Hematopoietic multipotent progenitor cell treated with erythropoietin and hydrocortisone succinate and interleukin-3 and kit ligand, for 15 days (in vitro differentiated cells): Measurements from ENCODE around the gene FXYD7.
"Not testable (repeated sequence)": the region's sequence is repeated elsewhere in the genome, so short reads cannot be mapped to it uniquely, and the experiment has no call there.

Experiments used
- DNase-seq: peaks from one replicate; pipeline ENCODE4 v3.0.0-alpha.2; 2015; ENCODE audit warnings: low spot score

FXYD7 gene

DNA sequence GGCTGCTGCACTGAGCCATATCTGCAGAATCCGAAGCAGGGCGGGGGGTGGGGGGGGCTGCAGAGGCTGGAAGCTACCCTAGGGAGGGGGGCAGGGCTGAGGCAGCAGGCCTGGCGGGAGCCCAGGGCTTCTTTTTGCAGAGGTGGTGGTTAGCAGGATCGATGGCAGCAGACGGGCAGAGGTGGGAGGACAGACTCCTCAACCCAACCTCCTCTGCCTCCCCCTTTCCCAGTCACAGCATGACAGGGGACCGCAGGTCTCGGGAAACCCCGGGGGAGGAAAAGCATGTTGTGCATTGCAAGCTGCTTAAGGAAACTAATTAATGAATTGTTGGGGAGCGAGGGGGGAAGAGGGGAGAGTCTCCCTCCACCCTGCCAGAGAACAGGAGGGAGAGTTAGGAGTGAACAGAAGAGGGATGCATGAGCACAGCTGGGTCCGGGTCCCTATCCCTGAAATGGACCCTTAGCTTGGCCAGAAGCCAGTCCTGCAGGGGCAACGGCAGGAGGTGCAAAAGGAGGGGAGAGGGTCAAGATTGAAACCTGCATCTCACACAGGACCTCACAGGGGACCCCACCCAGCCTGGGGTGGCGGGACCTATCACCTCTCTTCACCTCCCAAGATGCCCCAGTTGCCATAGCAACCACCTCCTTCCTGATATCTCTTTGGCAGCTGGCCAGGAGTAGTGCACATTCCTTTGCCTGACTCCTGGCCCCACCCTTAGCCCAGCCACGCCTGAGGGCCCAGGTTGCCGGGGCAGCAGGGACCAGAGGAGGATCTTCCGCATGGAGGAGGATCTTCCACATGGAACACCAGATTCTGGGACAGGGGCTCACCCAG, 1.8 kb downstream of the FXYD7 start:
- DNase-seq = peak; percentile 46

- DNase-seq = no peak
Measured at GRCh38 chr19:35146746-35147459, 3.8 kb downstream of the FXYD7 start.

DNA sequence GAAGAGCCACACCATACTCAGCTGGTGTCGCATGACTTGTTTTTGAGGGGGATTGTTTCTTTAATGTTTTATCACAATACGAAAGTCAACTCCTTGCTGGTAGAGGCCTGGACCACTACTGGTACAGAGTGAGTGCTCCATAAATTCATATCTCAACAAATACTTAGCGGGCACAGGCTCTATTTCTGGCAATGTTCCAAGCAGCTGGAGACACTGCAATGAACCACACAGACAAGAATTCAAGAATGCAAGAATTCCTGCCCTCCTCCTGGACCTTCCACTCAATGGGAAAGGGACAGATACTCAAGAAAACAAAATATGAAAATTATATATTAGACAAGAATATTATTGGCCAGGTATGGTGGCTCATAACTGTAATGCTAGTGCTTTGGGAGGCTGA, 6.4 kb downstream of the FXYD7 start:
- no peak for DNase-seq

GRCh38 chr19:35150445-35150844, 7.4 kb downstream of the FXYD7 start:
- DNase-seq = no peak

- DNase-seq = no peak
Measured at GRCh38 chr19:35151273-35152065, 8.4 kb downstream of the FXYD7 start.

GRCh38 chr19:35153129-35153522, 10.1 kb downstream of the FXYD7 start:
- DNase-seq = not testable (repeated sequence)

GRCh38 chr19:35153701-35154524, 10.9 kb downstream of the FXYD7 start:
- no peak for DNase-seq

DNA sequence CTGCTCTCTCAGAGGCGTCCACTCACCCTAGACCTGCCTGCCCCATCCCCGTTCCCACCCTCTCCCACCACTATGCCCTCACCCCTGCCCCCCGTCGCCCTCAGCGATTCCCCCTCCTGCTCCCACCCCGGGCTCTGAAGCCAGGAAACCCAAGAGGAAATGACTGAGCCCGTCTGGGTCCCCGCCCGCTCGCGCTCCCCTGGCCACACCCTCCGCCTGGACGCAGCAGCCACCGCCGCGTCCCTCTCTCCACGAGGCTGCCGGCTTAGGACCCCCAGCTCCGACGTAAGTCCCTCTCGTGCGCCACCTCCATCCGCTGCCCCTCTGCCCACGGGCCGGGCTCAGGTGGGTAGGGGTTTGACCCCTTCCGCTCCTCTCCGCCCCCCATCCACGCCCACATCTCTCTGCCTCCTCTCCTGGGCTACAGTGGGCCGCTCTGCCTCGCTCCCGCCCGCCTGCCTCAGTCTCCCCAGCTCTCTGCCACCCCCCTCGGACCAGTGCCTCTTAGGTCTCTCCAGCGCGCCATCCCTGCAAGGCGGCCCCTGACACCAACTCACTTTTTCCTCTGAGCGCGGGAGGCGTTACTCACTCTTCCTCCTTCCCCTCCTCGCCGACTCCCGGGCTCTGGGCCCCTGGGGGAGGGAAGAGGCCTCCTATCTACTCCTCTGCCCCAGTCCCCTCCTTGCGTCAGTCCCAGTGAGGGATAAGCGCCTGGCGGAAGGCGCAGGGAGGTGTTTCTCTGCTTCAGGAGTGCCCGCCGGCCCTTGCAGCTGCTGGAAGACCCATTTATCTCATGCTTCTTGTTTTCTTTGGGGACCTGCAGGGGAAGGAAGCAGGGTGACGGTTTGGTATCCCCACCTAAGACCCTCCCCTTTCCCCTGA, 11.7 kb downstream of the FXYD7 start, which contains the start of gene FXYD5:
TSS of gene FXYD5 (plus strand) at position 211 of the 882 bp plus-strand sequence. CDS start 816 bp downstream, outside the sequence.
- DNase-seq = no peak

GRCh38 chr19:35155441-35155840, 12.4 kb downstream of the FXYD7 start:
- DNase-seq = no peak

GRCh38 chr19:35155981-35156672, 13.1 kb downstream of the FXYD7 start:
- DNase-seq = no peak

- no peak for DNase-seq
Measured at GRCh38 chr19:35156673-35157014, 13.6 kb downstream of the FXYD7 start.

DNA sequence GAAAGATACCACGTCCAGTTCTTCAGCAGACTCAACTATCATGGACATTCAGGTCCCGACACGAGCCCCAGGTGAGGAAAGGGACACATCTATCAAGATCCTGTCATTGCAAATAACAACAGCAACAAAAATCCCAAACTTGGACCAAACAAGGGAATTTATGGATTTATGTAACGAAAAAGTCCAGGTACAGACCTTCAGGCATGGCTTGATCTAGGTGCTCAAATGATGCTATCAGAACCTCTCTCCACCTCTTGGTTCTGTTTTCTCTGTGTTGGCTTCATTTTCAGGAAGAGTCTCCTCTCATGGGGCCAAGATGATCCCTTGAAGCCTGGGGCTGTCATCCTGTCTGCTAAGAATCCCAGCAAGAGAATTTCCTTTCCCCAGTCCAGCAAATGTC, 14.4 kb downstream of the FXYD7 start:
- DNase-seq = no peak

GRCh38 chr19:35159606-35160005, 16.6 kb downstream of the FXYD7 start:
- DNase-seq = no peak

- DNase-seq = no peak
Measured at GRCh38 chr19:35160629-35161433, 17.8 kb downstream of the FXYD7 start.

- no peak for DNase-seq
Measured at GRCh38 chr19:35161434-35161743, 18.3 kb downstream of the FXYD7 start.

DNA sequence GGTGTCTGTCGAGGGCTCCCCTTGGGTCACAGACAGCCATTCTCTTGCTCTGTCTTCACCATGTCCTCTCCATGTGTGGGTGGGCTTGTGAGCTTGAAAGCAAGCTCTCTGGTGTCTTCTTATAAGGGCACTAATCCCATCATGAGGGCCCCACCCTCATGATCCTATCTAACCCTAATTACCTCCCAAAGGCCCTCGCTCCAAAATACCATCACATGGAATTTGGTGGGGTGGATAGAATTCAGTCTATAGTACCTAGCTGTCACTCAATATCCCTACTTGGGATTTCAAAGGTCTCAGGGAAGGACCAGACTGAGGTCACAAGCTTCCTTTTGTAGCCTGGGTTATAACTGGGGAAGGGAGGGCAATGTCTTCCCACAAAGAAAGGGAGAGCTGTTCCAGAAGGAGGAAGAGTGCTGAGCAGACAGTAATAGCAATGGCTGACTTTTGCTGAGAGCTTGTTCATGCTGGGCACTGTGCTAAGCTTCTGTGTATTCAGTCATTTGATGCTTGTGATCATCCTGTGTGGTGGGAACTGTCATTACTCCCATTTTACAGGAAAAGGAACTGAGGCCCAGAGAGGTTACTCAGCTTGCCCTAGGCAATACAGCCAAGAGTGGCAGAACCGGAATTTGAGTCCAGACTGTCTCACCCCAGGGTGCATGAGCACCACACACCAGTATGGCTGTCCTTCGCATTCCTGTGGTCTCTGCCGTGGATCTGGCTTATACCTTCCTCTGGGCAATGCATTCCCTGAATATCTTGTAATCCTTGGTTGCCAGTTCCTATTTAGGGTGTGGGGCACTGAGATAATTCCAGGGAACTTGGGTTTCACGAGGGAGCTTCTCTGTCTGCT, 19.6 kb downstream of the FXYD7 start:
- DNase-seq = no peak

DNA sequence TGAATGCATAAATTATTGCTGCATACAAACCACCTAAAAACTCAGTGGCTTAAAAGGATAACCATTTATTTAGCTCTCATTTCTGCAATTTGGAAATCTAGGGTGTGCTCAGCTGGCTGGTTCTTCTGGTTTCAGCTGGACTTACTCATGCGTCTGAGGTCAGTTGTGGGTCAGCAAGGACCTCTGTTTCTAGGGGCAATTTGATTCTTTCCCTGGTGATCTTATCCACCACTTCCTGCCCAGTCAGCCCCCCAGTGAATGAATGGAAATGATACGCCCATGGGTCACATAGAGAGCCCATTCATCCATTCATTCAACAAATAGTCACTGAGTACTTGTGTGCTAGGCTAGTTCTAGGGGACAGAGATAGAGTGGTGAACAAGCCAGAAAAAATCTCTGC, 21.4 kb downstream of the FXYD7 start:
- no peak for DNase-seq
